GM18951 (cell line): Measurements from ENCODE around the gene PRR20E.
"Not testable (repeated sequence)": the region's sequence is repeated elsewhere in the genome, so short reads cannot be mapped to it uniquely, and the experiment has no call there.

Experiments used
- POLR2A ChIP-seq: IDR thresholded peaks from 4 replicates; pipeline ENCODE4 v1.6.1; 2011; ENCODE audit warnings: mild to moderate bottlenecking; ENCODE audit not compliant: insufficient read length, insufficient read depth; ENCODE audit errors: extremely low read depth
- in situ Hi-C: fragments of 300-500 bp; cut with MboI; formaldehyde crosslinking; loops from one replicate; pipeline ENCODE4 v1.12.0; 2022; ENCODE audit warnings: low sequenced_read_pairs, mixed read lengths, inconsistent platforms; ENCODE audit not compliant: unreplicated experiment

The PRR20E gene

GRCh38 chr13:57166897-57167296 is at the start of gene PRR20E:
PRR20E (plus strand) TSS chr13:57167197; CDS start chr13:57167584, 387 bp downstream.
- in situ Hi-C loops = not testable (repeated sequence)

- in situ Hi-C loops = no loop called here
- TF ChIP-seq POLR2A = no peak
These were observed 43.3 kb upstream of the PRR20E start for GRCh38 chr13:57123681-57124080.

GRCh38 chr13:57128909-57129308 is 38.1 kb upstream of the PRR20E start:
- in situ Hi-C loops = no loop called here
- TF ChIP-seq POLR2A = no peak

- no peak for TF ChIP-seq POLR2A
- in situ Hi-C loops = no loop called here
These were observed 30.9 kb upstream of the PRR20E start for GRCh38 chr13:57136093-57136492.

GRCh38 chr13:57137585-57137984 is 29.4 kb upstream of the PRR20E start:
- in situ Hi-C loops = no loop called here
- no peak for TF ChIP-seq POLR2A

GRCh38 chr13:57138988-57139387 is 28.0 kb upstream of the PRR20E start:
- in situ Hi-C loops = no loop called here
- TF ChIP-seq POLR2A = no peak

- in situ Hi-C loops = not testable (repeated sequence)
These were observed 27.2 kb upstream of the PRR20E start for GRCh38 chr13:57139781-57140180.

GRCh38 chr13:57140235-57140968 is 26.6 kb upstream of the PRR20E start, which contains the start of gene PRR20A:
PRR20A (plus strand) TSS chr13:57140918; CDS start chr13:57141305, 387 bp downstream.
- in situ Hi-C loops = not testable (repeated sequence)

- in situ Hi-C loops = not testable (repeated sequence)
These were observed 19.8 kb upstream of the PRR20E start, which contains the start of gene PRR20B for GRCh38 chr13:57147188-57147587. PRR20B (plus strand) TSS chr13:57147488; CDS start chr13:57147875, 387 bp downstream.

GRCh38 chr13:57148106-57148505 is 18.9 kb upstream of the PRR20E start:
- in situ Hi-C loops = not testable (repeated sequence)

- in situ Hi-C loops = not testable (repeated sequence)
These were observed 13.2 kb upstream of the PRR20E start, which contains the start of gene PRR20C for GRCh38 chr13:57153761-57154160. PRR20C (plus strand) TSS chr13:57154061; CDS start chr13:57154448, 387 bp downstream.

GRCh38 chr13:57160332-57160731 is 6.7 kb upstream of the PRR20E start, which contains the start of gene PRR20D:
PRR20D (plus strand) TSS chr13:57160632; CDS start chr13:57161019, 387 bp downstream.
- in situ Hi-C loops = not testable (repeated sequence)

- no peak for TF ChIP-seq POLR2A
- in situ Hi-C loops = no loop called here
These were observed 24.7 kb downstream of the PRR20E start for GRCh38 chr13:57191667-57192066.

- TF ChIP-seq POLR2A = no peak
- in situ Hi-C loops = no loop called here
These were observed 46.0 kb downstream of the PRR20E start for GRCh38 chr13:57212989-57213388.
